H1 (cell line): Measurements from ENCODE around the gene PPRC1. TPM values are rescaled to one million over a fixed set of nuclear protein-coding genes. Genes with fewer than 3 reads are reported as not detected.

Experiments used
- CTCF ChIA-PET: fragments of 300-600 bp; sonication (Branson Sonifier 250); formaldehyde crosslinking; loops from one replicate; lab custom pipeline; 2021; ENCODE audit not compliant: partially characterized antibody; lab: Charles Lee
- POLR2A ChIA-PET: fragments of 300-600 bp; sonication (Branson Sonifier 250); formaldehyde crosslinking; loops from one replicate; lab custom pipeline; 2021; ENCODE audit warnings: inconsistent platforms; ENCODE audit not compliant: partially characterized antibody; lab: Charles Lee
- DNase-seq, 2 experiments: peaks; one replicate each; pipeline versions ENCODE4 v3.0.0 to v3.0.0-alpha.2; 2010 to 2022; ENCODE audit warnings: low spot score in 2 of 2, low read depth in 1 of 2, mixed read lengths in 1 of 2
- FAIRE-seq: peaks from 2 replicates; lab custom pipeline; 2011; peaks lifted over from hg19 to GRCh38; lab: Jason Lieb, UNC
- H2AFZ ChIP-seq: 2 replicates; pipeline ENCODE4 v1.8.1; 2012; ENCODE audit warnings: low read length, inconsistent platforms
- H2AK5ac ChIP-seq: 2 replicates; pipeline ENCODE4 v1.6.1; 2013; ENCODE audit warnings: low read depth, low read length
- H2BK120ac ChIP-seq: replicated peaks from 2 replicates; pipeline ENCODE3; 2013; ENCODE audit warnings: low read depth, low read length, inconsistent platforms
- H2BK12ac ChIP-seq: 2 replicates; pipeline ENCODE4 v1.6.1; 2013; ENCODE audit warnings: low read depth, low read length
- H2BK15ac ChIP-seq: 2 replicates; pipeline ENCODE4 v1.6.1; 2013; ENCODE audit warnings: low read length
- H2BK20ac ChIP-seq: 2 replicates; pipeline ENCODE4 v1.6.1; 2013; ENCODE audit warnings: low read length
- H2BK5ac ChIP-seq: 2 replicates; pipeline ENCODE4 v1.6.1; 2013; ENCODE audit warnings: low read depth, low read length
- H3K14ac ChIP-seq: 2 replicates; pipeline ENCODE4 v1.6.1; 2013; ENCODE audit warnings: inconsistent platforms; ENCODE audit not compliant: insufficient read length
- H3K18ac ChIP-seq: 2 replicates; pipeline ENCODE4 v1.6.1; 2013; ENCODE audit warnings: low read length; ENCODE audit errors: extremely low read depth
- H3K23ac ChIP-seq: 2 replicates; pipeline ENCODE4 v1.6.1; 2013; ENCODE audit warnings: inconsistent platforms; ENCODE audit not compliant: insufficient read length
- H3K23me2 ChIP-seq: 2 replicates; pipeline ENCODE4 v1.6.1; 2013; ENCODE audit warnings: low read depth, low read length
- H3K27ac ChIP-seq: 2 replicates; pipeline ENCODE4 v1.6.1; 2011; ENCODE audit warnings: low read depth, low read length, inconsistent platforms
- H3K27me3 ChIP-seq, 4 experiments: replicated peaks in 1 of 4; 1 replicate in 1 of 4; 2 replicates in 3 of 4; pipeline versions ENCODE4 v1.6.1 to v1.8.1; 2011 to 2013; ENCODE audit warnings: low read length in 3 of 4, mild to moderate bottlenecking in 3 of 4, inconsistent platforms in 2 of 4, mixed read lengths in 2 of 4, moderate library complexity in 1 of 4; ENCODE audit not compliant: control insufficient read depth in 3 of 4, insufficient read depth in 3 of 4; ENCODE audit errors: extremely low read depth in 1 of 4
- H3K36me3 ChIP-seq, 4 experiments: 2 replicates each; pipeline versions ENCODE4 v1.6.1 to v1.8.1; 2011 to 2013; ENCODE audit warnings: mild to moderate bottlenecking in 4 of 4, low read length in 3 of 4, moderate library complexity in 2 of 4, control low read depth in 1 of 4, inconsistent platforms in 1 of 4; ENCODE audit not compliant: insufficient read depth in 4 of 4, control insufficient read depth in 2 of 4
- H3K4ac ChIP-seq: replicated peaks from 2 replicates; pipeline ENCODE3; 2013; ENCODE audit warnings: low read length, low read depth, mixed read lengths, inconsistent platforms; ENCODE audit not compliant: insufficient read length
- H3K4me1 ChIP-seq, 4 experiments: replicated peaks in 1 of 4; 1 replicate in 1 of 4; 2 replicates in 3 of 4; pipeline versions ENCODE4 v1.6.1 to v1.8.1; 2011 to 2013; ENCODE audit warnings: low read length in 3 of 4, inconsistent platforms in 2 of 4, mixed read lengths in 1 of 4; ENCODE audit not compliant: insufficient read depth in 4 of 4, control insufficient read depth in 3 of 4
- H3K4me2 ChIP-seq, 2 experiments: 2 replicates each; pipeline versions ENCODE4 v1.6.1 to v1.8.1; 2011 to 2013; ENCODE audit warnings: low read depth in 2 of 2, low read length in 2 of 2, control low read depth in 1 of 2, inconsistent platforms in 1 of 2, mild to moderate bottlenecking in 1 of 2; ENCODE audit not compliant: insufficient read depth in 1 of 2
- H3K4me3 ChIP-seq, 4 experiments: fragments of 200-600, 300-600 bp in 1 of 4; sonication (generic), shearing (Covaris generic), sonication (Bioruptor Twin) in 1 of 4; 2 replicates each; pipeline versions ENCODE4 v1.5.1 to v1.8.1; 2011 to 2016; ENCODE audit warnings: low read length in 4 of 4, low read depth in 3 of 4, control low read depth in 2 of 4, inconsistent platforms in 2 of 4, mild to moderate bottlenecking in 2 of 4, mixed read lengths in 1 of 4, moderate library complexity in 1 of 4; ENCODE audit not compliant: insufficient read depth in 2 of 4; ENCODE audit errors: extremely low read depth in 1 of 4
- H3K56ac ChIP-seq: replicated peaks from 2 replicates; pipeline ENCODE3; 2013; ENCODE audit warnings: low read depth, mild to moderate bottlenecking, mixed read lengths, low read length, inconsistent platforms; ENCODE audit not compliant: insufficient read length
- H3K79me1 ChIP-seq: 2 replicates; pipeline ENCODE4 v1.6.1; 2013; ENCODE audit warnings: low read depth, low read length, control low read depth
- H3K79me2 ChIP-seq, 2 experiments: 2 replicates each; pipeline versions ENCODE4 v1.6.1 to v1.8.1; 2012 to 2013; ENCODE audit warnings: low read length in 2 of 2, mild to moderate bottlenecking in 2 of 2, inconsistent platforms in 1 of 2; ENCODE audit not compliant: insufficient read depth in 2 of 2, control insufficient read depth in 1 of 2
- H3K9ac ChIP-seq, 4 experiments: replicated peaks in 1 of 4; 1 replicate in 1 of 4; 2 replicates in 3 of 4; pipeline versions ENCODE4 v1.6.1 to v1.8.1; 2011 to 2013; ENCODE audit warnings: low read depth in 3 of 4, low read length in 3 of 4, control low read depth in 2 of 4, mild to moderate bottlenecking in 2 of 4, moderate library complexity in 2 of 4, inconsistent platforms in 1 of 4; ENCODE audit errors: extremely low read depth in 1 of 4
- H3K9me3 ChIP-seq, 2 experiments: 2 replicates each; pipeline versions ENCODE4 v1.6.1 to v1.8.1; 2012 to 2013; ENCODE audit warnings: mild to moderate bottlenecking in 2 of 2, moderate library complexity in 2 of 2, control low read depth in 1 of 2, inconsistent platforms in 1 of 2, low read depth in 1 of 2, low read length in 1 of 2, mixed read lengths in 1 of 2; ENCODE audit not compliant: insufficient read depth in 2 of 2
- H4K20me1 ChIP-seq, 2 experiments: replicated peaks in 1 of 2; 2 replicates each; pipeline versions ENCODE3 to v1.8.1; 2011 to 2013; ENCODE audit warnings: inconsistent platforms in 2 of 2, low read length in 2 of 2, mild to moderate bottlenecking in 1 of 2; ENCODE audit not compliant: insufficient read depth in 2 of 2, control insufficient read depth in 1 of 2
- H4K5ac ChIP-seq: 2 replicates; pipeline ENCODE4 v1.6.1; 2013; ENCODE audit warnings: low read length, low read depth, mixed read lengths, inconsistent platforms; ENCODE audit not compliant: insufficient read length
- H4K8ac ChIP-seq: 2 replicates; pipeline ENCODE4 v1.8.0; 2013; ENCODE audit warnings: mild to moderate bottlenecking, moderate library complexity, low read length, inconsistent platforms; ENCODE audit not compliant: insufficient read depth; ENCODE audit errors: extremely low read depth
- H4K91ac ChIP-seq: replicated peaks from 2 replicates; pipeline ENCODE3; 2013; ENCODE audit warnings: low read length, mixed read lengths, inconsistent platforms; ENCODE audit not compliant: insufficient read length
- ATF3 ChIP-seq: IDR thresholded peaks from 2 replicates; pipeline ENCODE4 v1.6.1; 2011; ENCODE audit warnings: low read depth, mild to moderate bottlenecking, low read length; ENCODE audit not compliant: insufficient read depth
- CREB1 ChIP-seq: IDR thresholded peaks from 2 replicates; pipeline ENCODE4 v1.6.1; 2012; ENCODE audit warnings: inconsistent platforms
- NRF1 ChIP-seq: IDR thresholded peaks from 2 replicates; pipeline ENCODE4 v1.6.1; 2011; ENCODE audit warnings: mild to moderate bottlenecking, low read depth, low read length, improper control_type of control experiment
- PHF8 ChIP-seq: fragments of 200-600 bp; sonication (generic); conservative IDR thresholded peaks from 2 replicates; pipeline ENCODE4 v1.7.1; 2012; ENCODE audit warnings: low read depth, mild to moderate bottlenecking, inconsistent platforms, low read length, moderate library complexity
- RXRA ChIP-seq: IDR thresholded peaks from 2 replicates; pipeline ENCODE4 v1.6.1; 2011; ENCODE audit warnings: low read depth, mild to moderate bottlenecking, low read length, moderate library complexity; ENCODE audit not compliant: insufficient read depth
- SAP30 ChIP-seq: fragments of 300-600 bp; sonication (generic); IDR thresholded peaks from 2 replicates; pipeline ENCODE4 v1.7.1; 2012; ENCODE audit warnings: low read length, moderate library complexity, mild to moderate bottlenecking, inconsistent platforms; ENCODE audit not compliant: insufficient read depth, insufficient replicate concordance
- TAF7 ChIP-seq: optimal IDR thresholded peaks from 2 replicates; pipeline ENCODE3; 2011; ENCODE audit warnings: low read depth, mild to moderate bottlenecking, inconsistent platforms, low read length, moderate library complexity, borderline replicate concordance
- WGBS, 2 experiments: shearing (Covaris generic) in 1 of 2; methylation state at CpG; one replicate each; pipeline versions ENCODE4 v1.1.6 to v1.1.7; 2013 to 2015; ENCODE audit warnings: low lambda C conversion rate in 2 of 2, mixed read lengths in 2 of 2, inconsistent platforms in 1 of 2, low coverage in 1 of 2, missing lambda C conversion rate in 1 of 2; ENCODE audit not compliant: insufficient replicate concordance in 2 of 2, insufficient coverage in 1 of 2, insufficient read length in 1 of 2; ENCODE audit errors: extremely low coverage in 1 of 2, missing lambda C conversion rate in 1 of 2; 5-methylcytosine and 5-hydroxymethylcytosine counted together
- polyA plus RNA-seq, 7 experiments: library from polyadenylated mRNA; depleted of rRNA in 3 of 7; stranded (reverse) in 5 of 7; unstranded in 2 of 7; fragments of >200 nt in 5 of 7; fragments of 200-250 nt in 2 of 7; gene quantifications; 1 replicate in 5 of 7; 2 replicates in 1 of 7; 4 replicates in 1 of 7; pipeline versions ENCODE4 v1.2.1 to v1.2.3, GENCODE V29; 2011 to 2013; ENCODE audit warnings: missing spikeins in 2 of 7, mixed read lengths in 2 of 7
- total RNA-seq: library from RNA; stranded (reverse); fragmentation: NEBNext Ultra II Directional; extraction: Animal tissue kit (Norgen Biotek cat#: 25700); gene quantifications from 2 replicates; pipeline ENCODE4 v1.2.1, GENCODE V29; 2021

Gene PPRC1
- total and polyA plus RNA-seq, 2 of the 8 experiments (the other 6 are each of a cell fraction or from before 2014, with no cell fraction given) = 46.5 to 88.4 TPM

GRCh38 chr10:102175415-102175814, 42.6 kb downstream of the PPRC1 start:
- H3K4me2 ChIP-seq = no peak overlapping the region
- FAIRE-seq = no peak
- CTCF ChIA-PET = interaction anchor here (1.1 to 1.5 kb wide), 3 partner anchors 12 to 247 kb away, joined by 3 to 4 read pairs (median 4); no protein-coding TSS in a partner anchor
- TF ChIP-seq NRF1 = no peak
- TF ChIP-seq SAP30 = no peak
- TF ChIP-seq PHF8 = no peak
- no peak for TF ChIP-seq TAF7
- TF ChIP-seq ATF3 = no peak
- no peak for TF ChIP-seq RXRA
- no peak for TF ChIP-seq CREB1

More at GRCh38 chr10:102175415-102175814, 42.6 kb downstream of the PPRC1 start:
- no peak overlapping the region for H3K18ac ChIP-seq
- no peaks in the 10 kb centered on the region for H3K36me3 ChIP-seq
- WGBS, 2 experiments = 90% methylated on average over 4 of the region's 4 CpGs; no CpG with 5 or more reads in 1 of the 2 experiments
- no peak overlapping the region for H2AFZ ChIP-seq
- no peak overlapping the region for H2BK5ac ChIP-seq
- H3K4ac ChIP-seq = no peak overlapping the region
- H4K91ac ChIP-seq = no peak overlapping the region
- no peak overlapping the region for H3K14ac ChIP-seq
- H4K8ac ChIP-seq = no peak overlapping the region
- no peaks in the 10 kb centered on the region for H3K79me2 ChIP-seq
- POLR2A ChIA-PET = interaction anchor here (12.6 kb wide), 1 partner anchor 22 kb away, joined by 217 read pairs; the partner anchor contains the start of gene NOLC1
- H3K79me1 ChIP-seq = no peaks in the 10 kb centered on the region
- no peak for DNase-seq
- H3K27ac ChIP-seq = no peak overlapping the region
- H3K4me3 ChIP-seq = no peak overlapping the region
- H4K5ac ChIP-seq = no peak overlapping the region
- no peaks in the 10 kb centered on the region for H3K27me3 ChIP-seq
- H3K9me3 ChIP-seq = no peaks in the 10 kb centered on the region; a peak in 1 of 4 replicates
- H2BK12ac ChIP-seq = no peak overlapping the region
- H3K23ac ChIP-seq = no peak overlapping the region
- H2BK15ac ChIP-seq = no peak overlapping the region
- no peaks in the 10 kb centered on the region for H4K20me1 ChIP-seq
- H3K4me1 ChIP-seq = no peaks in the 10 kb centered on the region
- no peak overlapping the region for H3K56ac ChIP-seq
- no peak overlapping the region for H3K9ac ChIP-seq
- no peak overlapping the region for H2BK120ac ChIP-seq
- H3K23me2 ChIP-seq = no peaks in the 10 kb centered on the region
- no peak overlapping the region for H2AK5ac ChIP-seq
- no peak overlapping the region for H2BK20ac ChIP-seq
